ENCODE data around the gene C12orf76.

- TF ChIP-seq, protein P1, sequence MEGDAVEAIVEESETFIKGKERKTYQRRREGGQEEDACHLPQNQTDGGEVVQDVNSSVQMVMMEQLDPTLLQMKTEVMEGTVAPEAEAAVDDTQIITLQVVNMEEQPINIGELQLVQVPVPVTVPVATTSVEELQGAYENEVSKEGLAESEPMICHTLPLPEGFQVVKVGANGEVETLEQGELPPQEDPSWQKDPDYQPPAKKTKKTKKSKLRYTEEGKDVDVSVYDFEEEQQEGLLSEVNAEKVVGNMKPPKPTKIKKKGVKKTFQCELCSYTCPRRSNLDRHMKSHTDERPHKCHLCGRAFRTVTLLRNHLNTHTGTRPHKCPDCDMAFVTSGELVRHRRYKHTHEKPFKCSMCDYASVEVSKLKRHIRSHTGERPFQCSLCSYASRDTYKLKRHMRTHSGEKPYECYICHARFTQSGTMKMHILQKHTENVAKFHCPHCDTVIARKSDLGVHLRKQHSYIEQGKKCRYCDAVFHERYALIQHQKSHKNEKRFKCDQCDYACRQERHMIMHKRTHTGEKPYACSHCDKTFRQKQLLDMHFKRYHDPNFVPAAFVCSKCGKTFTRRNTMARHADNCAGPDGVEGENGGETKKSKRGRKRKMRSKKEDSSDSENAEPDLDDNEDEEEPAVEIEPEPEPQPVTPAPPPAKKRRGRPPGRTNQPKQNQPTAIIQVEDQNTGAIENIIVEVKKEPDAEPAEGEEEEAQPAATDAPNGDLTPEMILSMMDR (IDR thresholded peaks at IDR 0.05; ENCODE audit: low read depth, low read length) = no peak
- no peak for TF ChIP-seq EZH2phosphoT487 (IDR thresholded peaks at IDR 0.05; ENCODE audit: low read depth)
Measured at GRCh38 chr12:110039085-110039807, 9.1 kb downstream of the C12orf76 start.
